GM21360 (cell line): ENCODE data around the gene ATP8B3.

Experiments used
- ATAC-seq: cut with Tn5 transposase; IDR thresholded peaks from one replicate; pipeline ENCODE4 v1.9.1; 2021; ENCODE audit warnings: mild to moderate bottlenecking, moderate library complexity; ENCODE audit not compliant: unreplicated experiment

Gene ATP8B3

GRCh38 chr19:1836458-1837221 is 24.6 kb upstream of the ATP8B3 start:
- ATAC-seq = no peak

- ATAC-seq = no peak
Observed at GRCh38 chr19:1833540-1833939, 21.5 kb upstream of the ATP8B3 start.

GRCh38 chr19:1832046-1832663 is 20.1 kb upstream of the ATP8B3 start:
- ATAC-seq = no peak

- ATAC-seq = no peak
Observed at GRCh38 chr19:1830978-1831377, 18.9 kb upstream of the ATP8B3 start.

GRCh38 chr19:1830568-1830967 is 18.5 kb upstream of the ATP8B3 start:
- ATAC-seq = no peak

- ATAC-seq = no peak
Observed at GRCh38 chr19:1829958-1830357, 17.9 kb upstream of the ATP8B3 start.

GRCh38 chr19:1828279-1829238 is 16.5 kb upstream of the ATP8B3 start:
- no peak for ATAC-seq

GRCh38 chr19:1827566-1828278 is 15.6 kb upstream of the ATP8B3 start:
- ATAC-seq = no peak

GRCh38 chr19:1826557-1827521 is 14.8 kb upstream of the ATP8B3 start:
- ATAC-seq = no peak

- ATAC-seq = no peak
Observed at GRCh38 chr19:1825909-1826556, 14.0 kb upstream of the ATP8B3 start.

GRCh38 chr19:1824252-1824622 is 12.2 kb upstream of the ATP8B3 start:
- no peak for ATAC-seq

- no peak for ATAC-seq
Observed at GRCh38 chr19:1823539-1824251, 11.6 kb upstream of the ATP8B3 start.

- no peak for ATAC-seq
Observed at GRCh38 chr19:1823020-1823419, 10.9 kb upstream of the ATP8B3 start.

GRCh38 chr19:1822210-1822609 is 10.1 kb upstream of the ATP8B3 start:
- ATAC-seq = no peak

GRCh38 chr19:1819341-1820255 is 7.5 kb upstream of the ATP8B3 start:
- ATAC-seq = no peak

- no peak for ATAC-seq
Observed at GRCh38 chr19:1818549-1819195, 6.6 kb upstream of the ATP8B3 start.

GRCh38 chr19:1817553-1818179 is 5.6 kb upstream of the ATP8B3 start:
- no peak for ATAC-seq
